ENCODE results near the gene BCL3.
"Not testable (repeated sequence)": the region's sequence is repeated elsewhere in the genome, so short reads cannot be mapped to it uniquely, and the experiment has no call there.

Gene BCL3, protein sequence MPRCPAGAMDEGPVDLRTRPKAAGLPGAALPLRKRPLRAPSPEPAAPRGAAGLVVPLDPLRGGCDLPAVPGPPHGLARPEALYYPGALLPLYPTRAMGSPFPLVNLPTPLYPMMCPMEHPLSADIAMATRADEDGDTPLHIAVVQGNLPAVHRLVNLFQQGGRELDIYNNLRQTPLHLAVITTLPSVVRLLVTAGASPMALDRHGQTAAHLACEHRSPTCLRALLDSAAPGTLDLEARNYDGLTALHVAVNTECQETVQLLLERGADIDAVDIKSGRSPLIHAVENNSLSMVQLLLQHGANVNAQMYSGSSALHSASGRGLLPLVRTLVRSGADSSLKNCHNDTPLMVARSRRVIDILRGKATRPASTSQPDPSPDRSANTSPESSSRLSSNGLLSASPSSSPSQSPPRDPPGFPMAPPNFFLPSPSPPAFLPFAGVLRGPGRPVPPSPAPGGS

DNA sequence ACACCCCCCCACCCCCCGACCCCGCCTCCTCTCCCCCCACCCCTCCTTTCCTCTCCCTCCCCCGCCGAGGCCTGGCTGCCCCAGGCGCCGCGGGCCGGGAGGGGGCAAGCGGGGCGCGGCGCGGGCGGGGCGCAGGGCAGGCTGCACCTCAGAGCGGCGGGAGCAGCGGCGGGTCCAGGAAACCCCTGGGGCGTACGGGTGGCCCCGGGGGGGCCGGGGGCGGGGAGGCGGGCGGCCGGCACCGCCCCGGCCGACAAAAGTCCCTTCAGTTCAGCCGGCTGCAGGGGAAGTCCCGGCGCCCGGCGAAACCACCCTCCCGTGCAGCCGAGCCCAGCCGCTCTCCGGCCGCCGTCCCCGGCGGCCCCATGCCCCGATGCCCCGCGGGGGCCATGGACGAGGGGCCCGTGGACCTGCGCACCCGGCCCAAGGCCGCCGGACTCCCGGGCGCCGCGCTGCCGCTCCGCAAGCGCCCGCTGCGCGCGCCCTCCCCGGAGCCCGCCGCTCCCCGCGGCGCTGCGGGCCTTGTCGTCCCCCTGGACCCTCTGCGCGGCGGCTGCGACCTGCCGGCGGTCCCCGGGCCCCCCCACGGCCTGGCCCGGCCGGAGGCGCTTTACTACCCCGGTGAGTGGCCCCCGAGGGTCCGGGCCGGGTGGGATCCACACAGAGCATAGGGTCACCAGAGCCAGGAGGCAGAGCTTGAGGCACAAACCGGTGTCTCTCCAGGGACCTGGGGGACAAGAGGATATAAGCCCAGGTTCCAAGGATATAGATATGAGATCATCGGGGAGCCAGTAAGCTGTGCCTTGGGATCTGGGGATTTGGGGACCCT is at the start of gene BCL3:
Gene BCL3, plus strand, starts transcription at position 283 of the 829 bp plus-strand sequence. Its CDS starts 83 bp downstream, at position 366.
- H3K27ac Mint-ChIP-seq: peak within 1 kb of the TSS; percentile 97
- peaks cover 57% of the 10 kb centered on the region for H3K36me3 Mint-ChIP-seq (ENCODE audit: low read depth)
- intact Hi-C loops (cut with micrococcal nuclease): loop anchor here (2.0 kb wide), 2 partner anchors 22 to 24 kb away; no protein-coding TSS in a partner anchor
- no peaks in the 10 kb centered on the region for H3K27me3 Mint-ChIP-seq
- peaks cover 62% of the 10 kb centered on the region for H3K4me1 Mint-ChIP-seq (ENCODE audit: low read depth)
- peak within 1 kb of the TSS; percentile 97 for H3K4me3 Mint-ChIP-seq
- no peaks in the 10 kb centered on the region for H3K9me3 Mint-ChIP-seq

DNA sequence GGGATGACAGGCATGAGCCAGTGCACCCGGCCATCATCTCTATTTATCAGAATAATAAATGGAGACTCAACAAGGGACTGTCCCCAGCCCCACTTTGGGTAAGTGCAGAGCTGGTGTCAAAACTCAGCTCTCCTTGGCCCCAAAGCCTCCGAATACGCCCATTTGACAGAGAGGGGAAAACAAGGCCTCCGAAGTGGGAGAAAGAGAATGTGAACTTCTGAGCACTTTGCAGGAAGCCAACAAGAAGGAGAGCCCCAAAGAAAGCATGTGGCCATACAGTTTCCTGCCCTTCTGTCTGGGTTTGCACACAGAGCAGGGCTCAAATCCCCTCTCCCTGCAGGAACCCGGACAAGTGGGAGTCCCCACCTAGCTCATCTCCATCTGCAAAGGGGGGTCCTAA is 48.0 kb upstream of the BCL3 start:
- H3K27me3 Mint-ChIP-seq: peaks cover 33% of the 10 kb centered on the region
- H3K9me3 Mint-ChIP-seq: no peaks in the 10 kb centered on the region
- H3K27ac Mint-ChIP-seq: no peak overlapping the region
- peaks cover 28% of the 10 kb centered on the region for H3K4me1 Mint-ChIP-seq (ENCODE audit: low read depth)
- intact Hi-C loops (cut with micrococcal nuclease): no loop called here
- H3K4me3 Mint-ChIP-seq: no peak overlapping the region
- H3K36me3 Mint-ChIP-seq (ENCODE audit: low read depth): no peaks in the 10 kb centered on the region

DNA sequence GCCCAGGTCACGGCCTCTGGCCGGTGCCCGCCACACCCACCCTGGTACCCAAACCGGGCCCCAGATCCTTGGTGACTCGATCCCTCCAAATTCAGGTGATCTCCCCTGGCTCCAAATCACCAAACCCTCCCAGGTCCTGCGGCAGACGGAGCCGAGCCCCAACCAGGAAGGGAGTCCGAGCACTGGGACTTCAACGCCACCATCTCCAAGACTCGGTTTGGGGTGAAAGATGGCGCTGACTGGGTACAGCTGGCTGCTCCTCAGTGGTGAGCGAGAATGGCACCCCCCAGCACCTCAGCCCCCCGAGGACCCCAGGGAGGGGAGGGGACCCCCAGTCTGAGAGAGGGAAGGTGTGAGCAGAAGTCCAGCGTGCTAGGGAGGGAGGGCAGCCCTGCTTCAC is 47.3 kb upstream of the BCL3 start:
- peaks cover 29% of the 10 kb centered on the region for H3K27me3 Mint-ChIP-seq
- H3K36me3 Mint-ChIP-seq (ENCODE audit: low read depth): no peaks in the 10 kb centered on the region
- H3K27ac Mint-ChIP-seq: no peak overlapping the region
- no peak overlapping the region for H3K4me3 Mint-ChIP-seq
- intact Hi-C loops (cut with micrococcal nuclease): no loop called here
- H3K9me3 Mint-ChIP-seq: no peaks in the 10 kb centered on the region
- peaks cover 21% of the 10 kb centered on the region for H3K4me1 Mint-ChIP-seq (ENCODE audit: low read depth)

DNA sequence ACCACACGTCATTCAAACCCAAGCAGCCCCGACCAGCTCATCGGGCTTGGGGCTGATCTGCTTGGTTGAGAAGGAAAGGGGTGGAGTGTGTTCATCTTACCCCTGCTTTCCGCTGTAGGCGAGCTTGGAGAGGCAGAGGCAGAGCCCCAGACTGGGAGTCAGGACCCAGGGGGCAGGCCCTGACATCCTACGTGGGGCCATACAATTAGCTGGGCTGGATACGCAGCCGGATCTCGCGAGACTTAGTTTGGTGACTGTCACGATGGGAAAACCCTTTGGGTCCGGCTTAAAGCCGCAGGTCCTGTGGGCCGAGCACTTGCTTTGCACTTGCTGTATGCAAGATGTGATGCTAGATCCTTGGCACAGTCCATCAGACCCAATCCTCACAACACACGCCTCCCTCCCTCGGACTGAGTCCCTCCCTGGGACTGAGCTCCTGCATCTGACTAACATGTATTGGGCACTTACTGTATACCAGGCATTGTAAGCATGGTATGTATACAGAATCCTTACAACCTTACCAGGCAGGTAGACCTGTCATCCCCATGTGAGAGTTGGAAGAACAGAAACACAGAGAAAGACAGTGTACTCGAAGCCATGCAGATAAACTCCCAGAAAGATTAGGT is 45.8 kb upstream of the BCL3 start:
- no peak overlapping the region for H3K4me3 Mint-ChIP-seq
- H3K36me3 Mint-ChIP-seq (ENCODE audit: low read depth): no peaks in the 10 kb centered on the region
- H3K4me1 Mint-ChIP-seq (ENCODE audit: low read depth): peaks cover 7% of the 10 kb centered on the region
- peaks cover 19% of the 10 kb centered on the region for H3K27me3 Mint-ChIP-seq
- no peaks in the 10 kb centered on the region for H3K9me3 Mint-ChIP-seq
- no peak overlapping the region for H3K27ac Mint-ChIP-seq
- intact Hi-C loops (cut with micrococcal nuclease): no loop called here

DNA sequence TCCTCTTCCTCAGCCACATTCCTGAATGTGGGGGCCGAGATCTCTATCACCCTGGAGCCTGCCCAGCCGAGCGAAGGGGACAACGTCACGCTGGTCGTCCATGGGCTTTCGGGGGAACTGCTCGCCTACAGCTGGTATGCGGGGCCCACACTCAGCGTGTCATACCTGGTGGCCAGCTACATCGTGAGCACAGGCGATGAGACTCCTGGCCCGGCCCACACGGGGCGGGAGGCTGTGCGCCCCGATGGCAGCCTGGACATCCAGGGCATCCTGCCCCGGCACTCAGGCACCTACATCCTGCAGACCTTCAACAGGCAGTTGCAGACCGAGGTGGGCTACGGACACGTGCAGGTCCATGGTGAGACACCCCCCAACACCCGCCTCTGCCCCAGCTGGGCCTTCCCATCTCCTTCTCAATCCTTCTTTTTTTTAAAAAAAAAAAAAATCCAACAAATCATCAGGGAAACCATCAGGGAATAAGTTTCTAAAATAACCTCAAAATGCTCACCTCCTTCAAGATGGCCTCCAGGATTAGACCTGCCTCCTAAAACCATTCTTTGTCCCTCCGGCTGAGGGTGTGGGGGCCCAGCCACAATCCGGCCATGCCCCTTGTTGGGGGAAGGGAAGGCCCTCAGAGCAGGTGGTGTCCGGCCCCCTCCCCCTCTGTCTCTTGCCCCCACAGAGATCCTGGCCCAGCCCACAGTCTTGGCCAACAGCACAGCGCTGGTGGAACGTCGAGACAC is 45.0 kb upstream of the BCL3 start:
- Mint-ChIP-seq H3K4me3 (no peak overlapping the region), H3K9me3 (no peaks in the 10 kb centered on the region), H3K27ac (no peak overlapping the region), H3K27me3 (peaks cover 12% of the 10 kb centered on the region), H3K4me1 (ENCODE audit: low read depth) (no peaks in the 10 kb centered on the region), H3K36me3 (ENCODE audit: low read depth) (no peaks in the 10 kb centered on the region)
- intact Hi-C loops (cut with micrococcal nuclease): no loop called here

DNA sequence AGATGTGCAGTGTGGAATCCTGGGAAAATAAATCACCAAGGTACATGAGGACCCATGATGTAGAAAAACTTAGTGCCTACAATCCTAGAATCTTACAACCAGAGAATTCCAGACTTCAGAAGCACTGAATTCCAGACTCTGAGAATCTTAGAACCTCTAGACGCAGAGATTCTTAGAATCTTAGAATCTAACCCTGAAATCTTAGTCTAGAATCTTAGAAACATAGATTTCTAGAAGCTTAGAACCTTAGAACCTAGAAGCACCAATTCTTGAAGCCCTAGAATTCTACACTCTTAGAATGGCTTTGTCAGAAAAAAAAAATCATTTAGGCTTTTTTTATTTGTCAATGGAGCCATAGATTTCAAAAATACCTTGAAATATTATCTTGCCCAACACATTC is 43.5 kb upstream of the BCL3 start:
- no peak overlapping the region for H3K4me3 Mint-ChIP-seq
- H3K9me3 Mint-ChIP-seq: no peaks in the 10 kb centered on the region
- peaks cover 13% of the 10 kb centered on the region for H3K27me3 Mint-ChIP-seq
- H3K36me3 Mint-ChIP-seq (ENCODE audit: low read depth): no peaks in the 10 kb centered on the region
- H3K27ac Mint-ChIP-seq: no peak overlapping the region
- intact Hi-C loops (cut with micrococcal nuclease): no loop called here
- no peaks in the 10 kb centered on the region for H3K4me1 Mint-ChIP-seq (ENCODE audit: low read depth)

DNA sequence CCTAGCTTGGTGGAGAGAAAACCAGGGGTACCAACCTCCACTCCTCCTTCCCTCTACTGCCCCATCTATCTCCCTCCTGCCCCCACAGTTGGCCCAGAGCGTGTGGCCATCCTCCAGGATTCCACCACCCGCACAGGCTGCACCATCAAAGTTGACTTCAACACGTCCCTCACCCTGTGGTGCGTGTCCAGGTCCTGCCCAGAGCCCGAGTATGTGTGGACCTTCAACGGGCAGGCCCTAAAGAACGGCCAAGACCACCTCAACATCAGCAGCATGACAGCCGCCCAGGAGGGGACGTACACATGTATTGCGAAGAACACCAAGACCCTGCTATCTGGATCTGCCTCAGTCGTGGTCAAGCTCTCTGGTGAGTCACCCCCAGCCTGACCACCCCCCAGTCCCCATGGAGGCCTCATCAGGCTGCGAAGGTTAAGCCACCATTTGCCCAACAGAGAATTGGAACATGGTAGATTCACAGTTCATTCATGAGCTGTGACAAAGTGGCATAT is 43.0 kb upstream of the BCL3 start:
- Mint-ChIP-seq H3K9me3 (no peaks in the 10 kb centered on the region), H3K36me3 (ENCODE audit: low read depth) (no peaks in the 10 kb centered on the region), H3K4me1 (ENCODE audit: low read depth) (no peaks in the 10 kb centered on the region), H3K27me3 (peaks cover 19% of the 10 kb centered on the region), H3K4me3 (no peak overlapping the region), H3K27ac (no peak overlapping the region)
- intact Hi-C loops (cut with micrococcal nuclease): no loop called here

DNA sequence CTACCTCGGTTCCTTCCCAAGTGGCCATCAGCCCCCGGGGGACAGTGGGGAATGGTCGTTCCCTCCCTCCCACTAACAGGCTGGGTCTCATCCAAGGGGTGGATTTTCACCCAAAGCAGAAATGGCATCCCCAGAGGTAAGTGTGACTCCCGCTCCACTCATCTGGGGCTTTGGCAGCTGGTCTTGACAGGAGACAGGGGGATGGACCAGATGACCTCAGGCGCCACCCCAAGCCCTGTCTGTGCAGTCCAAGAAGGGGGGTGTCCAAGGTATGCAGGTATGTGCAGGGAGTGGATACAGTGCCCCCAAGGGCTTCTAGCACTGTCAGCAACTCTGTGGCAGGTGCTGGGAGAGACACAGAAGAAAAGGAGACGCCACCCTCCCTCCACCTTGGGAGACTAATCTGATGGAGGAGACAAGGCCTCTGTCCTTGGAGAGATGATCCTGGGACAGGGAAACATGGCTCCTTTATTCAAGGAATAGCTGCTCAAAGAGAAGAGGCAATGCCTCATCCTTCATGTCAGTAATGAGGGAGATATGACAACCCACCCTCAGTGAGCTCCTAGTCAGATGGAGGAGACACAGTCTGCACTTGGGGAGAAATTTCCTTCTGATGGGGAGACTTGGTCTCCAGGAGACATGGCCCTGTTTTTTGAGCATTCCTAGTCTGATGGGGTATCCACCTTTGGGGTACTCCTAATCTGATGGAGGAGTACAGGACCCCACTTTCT is 41.8 kb upstream of the BCL3 start:
- Mint-ChIP-seq H3K9me3 (no peaks in the 10 kb centered on the region), H3K4me3 (no peak overlapping the region), H3K27ac (no peak overlapping the region), H3K27me3 (peaks cover 24% of the 10 kb centered on the region), H3K36me3 (ENCODE audit: low read depth) (no peaks in the 10 kb centered on the region), H3K4me1 (ENCODE audit: low read depth) (no peaks in the 10 kb centered on the region)
- intact Hi-C loops (cut with micrococcal nuclease): no loop called here

DNA sequence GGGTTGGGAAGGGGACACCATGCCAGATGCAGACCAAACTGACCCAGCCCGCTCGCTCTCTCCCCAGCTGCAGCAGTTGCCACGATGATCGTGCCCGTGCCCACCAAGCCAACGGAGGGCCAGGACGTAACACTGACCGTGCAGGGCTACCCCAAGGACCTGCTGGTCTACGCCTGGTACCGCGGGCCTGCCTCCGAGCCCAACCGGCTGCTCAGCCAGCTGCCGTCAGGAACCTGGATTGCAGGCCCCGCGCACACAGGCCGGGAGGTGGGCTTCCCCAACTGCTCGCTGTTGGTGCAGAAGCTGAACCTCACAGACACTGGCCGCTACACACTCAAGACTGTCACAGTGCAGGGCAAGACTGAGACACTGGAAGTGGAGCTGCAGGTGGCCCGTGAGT is 40.7 kb upstream of the BCL3 start:
- no peaks in the 10 kb centered on the region for H3K36me3 Mint-ChIP-seq (ENCODE audit: low read depth)
- H3K27me3 Mint-ChIP-seq: peaks cover 22% of the 10 kb centered on the region
- intact Hi-C loops (cut with micrococcal nuclease): no loop called here
- H3K4me1 Mint-ChIP-seq (ENCODE audit: low read depth): peaks cover 6% of the 10 kb centered on the region
- H3K4me3 Mint-ChIP-seq: no peak overlapping the region
- no peak overlapping the region for H3K27ac Mint-ChIP-seq
- H3K9me3 Mint-ChIP-seq: no peaks in the 10 kb centered on the region

DNA sequence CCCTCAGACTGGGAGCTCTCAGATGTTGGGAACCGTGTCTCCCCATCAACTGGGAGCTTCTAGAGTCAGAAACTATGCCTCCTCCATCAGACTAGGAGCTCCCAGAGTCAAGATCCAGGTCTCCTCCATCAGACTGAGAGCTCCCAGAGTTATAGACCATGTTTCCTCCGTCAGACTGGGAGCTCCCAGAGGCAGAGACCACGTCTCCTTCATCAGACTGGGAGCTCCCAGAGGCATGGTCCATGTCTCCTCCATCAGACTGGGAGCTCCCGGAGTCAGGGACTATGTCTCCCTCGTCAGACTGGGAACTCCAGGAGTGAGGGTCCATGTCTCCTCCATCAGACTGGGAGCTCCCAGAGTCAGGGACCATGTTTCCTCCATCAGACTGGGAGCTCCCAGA is 39.6 kb upstream of the BCL3 start:
- peaks cover 19% of the 10 kb centered on the region for H3K27me3 Mint-ChIP-seq

DNA sequence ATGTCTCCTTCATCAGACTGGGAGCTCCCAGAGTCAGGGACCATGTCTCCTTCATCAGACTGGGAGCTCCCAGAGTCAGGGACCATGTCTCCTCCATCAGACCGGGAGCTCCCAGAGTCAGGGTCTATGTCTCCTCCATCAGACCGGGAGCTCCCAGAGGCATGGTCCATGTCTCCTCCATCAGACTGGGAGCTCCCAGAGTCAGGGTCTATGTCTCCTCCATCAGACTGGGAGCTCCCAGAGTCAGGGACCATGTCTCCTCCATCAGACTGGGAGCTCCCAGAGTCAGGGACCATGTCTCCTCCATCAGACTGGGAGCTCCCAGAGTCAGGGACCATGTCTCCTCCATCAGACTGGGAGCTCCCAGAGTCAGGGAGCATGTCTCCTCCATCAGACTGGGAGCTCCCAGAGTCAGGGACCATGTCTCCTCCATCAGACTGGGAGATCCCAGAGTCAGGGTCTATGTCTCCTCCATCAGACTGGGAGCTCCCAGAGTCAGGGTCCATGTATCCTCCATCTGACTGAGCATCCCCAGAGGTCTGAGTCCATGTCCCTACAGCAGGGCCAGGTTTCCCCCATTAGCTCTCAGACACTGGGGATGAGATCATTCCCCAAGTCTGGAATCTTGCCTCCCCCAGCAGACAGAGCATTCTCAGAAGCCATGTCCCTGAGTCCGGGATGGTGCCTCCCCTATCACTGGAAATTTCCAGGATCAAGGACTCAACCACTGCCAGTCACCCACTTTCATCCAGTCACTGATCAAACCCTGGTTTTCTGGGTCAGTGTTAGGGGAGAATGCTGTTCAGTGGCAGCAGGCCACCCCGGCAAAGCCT is 38.9 kb upstream of the BCL3 start:
- peaks cover 19% of the 10 kb centered on the region for H3K27me3 Mint-ChIP-seq
- H3K9me3 Mint-ChIP-seq; H3K36me3 Mint-ChIP-seq (ENCODE audit: low read depth); intact Hi-C loops (cut with micrococcal nuclease); H3K4me3 Mint-ChIP-seq; H3K27ac Mint-ChIP-seq: not testable (repeated sequence)
- peaks cover 10% of the 10 kb centered on the region for H3K4me1 Mint-ChIP-seq (ENCODE audit: low read depth)

More for the DNA sequence above, 39.6 kb upstream of the BCL3 start:
- H3K9me3 Mint-ChIP-seq: no peaks in the 10 kb centered on the region
- H3K4me3 Mint-ChIP-seq: no peak overlapping the region
- intact Hi-C loops (cut with micrococcal nuclease): no loop called here
- no peaks in the 10 kb centered on the region for H3K36me3 Mint-ChIP-seq (ENCODE audit: low read depth)
- peaks cover 10% of the 10 kb centered on the region for H3K4me1 Mint-ChIP-seq (ENCODE audit: low read depth)
- H3K27ac Mint-ChIP-seq: no peak overlapping the region

DNA sequence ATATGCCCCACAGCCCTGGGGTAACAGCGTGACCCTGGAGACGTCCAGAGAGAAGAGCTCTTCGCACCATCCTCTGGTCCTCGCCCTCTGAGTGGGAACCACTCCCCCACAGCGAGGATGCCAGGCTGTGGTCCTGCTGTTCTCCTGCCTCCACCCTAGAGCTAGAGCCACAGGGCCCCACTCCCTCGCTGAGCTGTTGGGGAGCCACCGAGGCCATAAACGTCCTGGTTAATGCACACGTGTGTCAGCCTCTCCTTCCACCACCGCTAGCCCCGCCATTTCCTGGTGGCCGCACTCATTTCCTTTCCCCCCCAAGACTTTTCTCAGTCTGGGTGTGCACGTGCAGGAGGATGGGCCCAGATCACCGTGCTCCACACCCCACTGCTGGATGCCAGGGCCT is 38.0 kb upstream of the BCL3 start:
- H3K36me3 Mint-ChIP-seq (ENCODE audit: low read depth): no peaks in the 10 kb centered on the region
- H3K9me3 Mint-ChIP-seq: peaks cover 10% of the 10 kb centered on the region
- no peak overlapping the region for H3K4me3 Mint-ChIP-seq
- peaks cover 24% of the 10 kb centered on the region for H3K27me3 Mint-ChIP-seq
- no peak overlapping the region for H3K27ac Mint-ChIP-seq
- H3K4me1 Mint-ChIP-seq (ENCODE audit: low read depth): peaks cover 10% of the 10 kb centered on the region
- intact Hi-C loops (cut with micrococcal nuclease): no loop called here

Measured in dendritic cell treated with granulocyte-macrophage colony-stimulating factor and Interleukin-4, amounts not matched to agents 40 ng/mL and 50 ng/mL, for 4 days (primary cell).